Activated T-cell treated with anti-CD3 and anti-CD28 coated beads, Interleukin-2, amount 50 U/mL, for 72 hours (primary cell): Measurements from ENCODE around the gene QKI. TPM values are rescaled to one million over a fixed set of nuclear protein-coding genes. Genes with fewer than 3 reads are reported as not detected.

ENCODE experiments used
- ATAC-seq, 2 donors: fragments of 150-1000 bp; cut with Tn5 transposase; replicated peaks in 1 of 2; 2 replicates each; pipeline ENCODE4 v1.10.0; 2021; ENCODE audit warnings: moderate library complexity in 2 of 2, mild to moderate bottlenecking in 1 of 2
- DNase-seq, 2 donors: peaks; one replicate each; pipeline ENCODE4 v3.0.0; 2021 to 2022; ENCODE audit warnings: mixed read lengths in 1 of 2
- H3K27ac Mint-ChIP-seq: one replicate; pipeline ENCODE4 v1.8.0; 2022; ENCODE audit warnings: mild to moderate bottlenecking, moderate library complexity, mixed read lengths
- H3K27me3 Mint-ChIP-seq: one replicate; pipeline ENCODE4 v1.8.0; 2022; ENCODE audit warnings: low read depth, mixed read lengths
- H3K36me3 Mint-ChIP-seq, 2 donors: one replicate each; pipeline ENCODE4 v1.8.0; 2022; ENCODE audit warnings: mixed read lengths in 2 of 2, mild to moderate bottlenecking in 1 of 2; ENCODE audit not compliant: insufficient read depth in 2 of 2
- H3K4me1 Mint-ChIP-seq: one replicate; pipeline ENCODE4 v1.8.0; 2022; ENCODE audit warnings: low read depth, mixed read lengths
- H3K4me3 Mint-ChIP-seq, 2 donors: one replicate each; pipeline ENCODE4 v1.8.0; 2022; ENCODE audit warnings: mild to moderate bottlenecking in 2 of 2, mixed read lengths in 2 of 2, moderate library complexity in 2 of 2
- H3K9me3 Mint-ChIP-seq, 2 donors: one replicate each; pipeline ENCODE4 v1.8.0; 2022; ENCODE audit warnings: mixed read lengths in 2 of 2
- total RNA-seq, 2 donors: library from RNA; stranded (reverse); gene quantifications; one replicate each; pipeline ENCODE4 v1.2.3, GENCODE V29; 2022

The QKI gene
- total RNA-seq, 2 donors from 2014 or later = 62.0 to 64.2 TPM

- Mint-ChIP-seq H3K9me3 (no peaks in the 10 kb centered on the region), H3K27ac (no peak overlapping the region), H3K27me3 (no peaks in the 10 kb centered on the region), H3K4me3 (no peak overlapping the region), H3K36me3 (peaks cover 0 to 3% of the 10 kb centered on the region in 2 donors), H3K4me1 (peaks cover 22% of the 10 kb centered on the region)
- ATAC-seq (no peak), DNase-seq (no peak)
These were observed 6.0 kb upstream of the QKI start for GRCh38 chr6:163408352-163408991.

- ATAC-seq (no peak), DNase-seq (no peak)
- no peaks in the 10 kb centered on the region for H3K27me3 Mint-ChIP-seq
- H3K4me3 Mint-ChIP-seq = no peak overlapping the region
- no peak overlapping the region for H3K27ac Mint-ChIP-seq
- H3K4me1 Mint-ChIP-seq = peaks cover 20% of the 10 kb centered on the region
- peaks cover 2 to 3% of the 10 kb centered on the region in 2 donors for H3K36me3 Mint-ChIP-seq
- H3K9me3 Mint-ChIP-seq = no peaks in the 10 kb centered on the region
These were observed 4.8 kb upstream of the QKI start for GRCh38 chr6:163409712-163410111.

GRCh38 chr6:163412341-163412740 is 2.2 kb upstream of the QKI start:
- Mint-ChIP-seq H3K27ac (no peak overlapping the region), H3K4me3 (peak overlapping the region; percentile 76 to 94)

GRCh38 chr6:163412801-163413344 is 1.6 kb upstream of the QKI start:
- no peaks in the 10 kb centered on the region for H3K9me3 Mint-ChIP-seq
- ATAC-seq = no peak
- peaks cover 2 to 7% of the 10 kb centered on the region in 2 donors for H3K36me3 Mint-ChIP-seq
- peaks cover 26% of the 10 kb centered on the region for H3K4me1 Mint-ChIP-seq
- peak overlapping the region; percentile 65 for H3K27ac Mint-ChIP-seq
- no peak for DNase-seq
- H3K27me3 Mint-ChIP-seq = no peaks in the 10 kb centered on the region
- H3K4me3 Mint-ChIP-seq = peak overlapping the region; percentile 76 to 94

More at GRCh38 chr6:163412341-163412740, 2.2 kb upstream of the QKI start:
- no peak for DNase-seq
- Mint-ChIP-seq H3K36me3 (peaks cover 2 to 7% of the 10 kb centered on the region in 2 donors), H3K27me3 (no peaks in the 10 kb centered on the region), H3K9me3 (no peaks in the 10 kb centered on the region), H3K4me1 (peaks cover 21% of the 10 kb centered on the region)
- ATAC-seq = no peak

- H3K27me3 Mint-ChIP-seq = no peaks in the 10 kb centered on the region
- peaks cover 2 to 7% of the 10 kb centered on the region in 2 donors for H3K36me3 Mint-ChIP-seq
- H3K4me1 Mint-ChIP-seq = peaks cover 31% of the 10 kb centered on the region
- ATAC-seq (peak; percentile 64 to 69), DNase-seq (peak; percentile 89 to 94)
- H3K9me3 Mint-ChIP-seq = no peaks in the 10 kb centered on the region
- peak overlapping the region; percentile 87 for H3K27ac Mint-ChIP-seq
- peak overlapping the region; percentile 76 to 94 for H3K4me3 Mint-ChIP-seq
These were observed 987 bp upstream of the QKI start for GRCh38 chr6:163413345-163414116.

GRCh38 chr6:163414946-163415619 is 565 bp downstream of the QKI start:
- H3K36me3 Mint-ChIP-seq = peaks cover 2 to 7% of the 10 kb centered on the region in 2 donors
- no peaks in the 10 kb centered on the region for H3K27me3 Mint-ChIP-seq
- peaks cover 47% of the 10 kb centered on the region for H3K4me1 Mint-ChIP-seq
- H3K9me3 Mint-ChIP-seq = no peaks in the 10 kb centered on the region
- H3K4me3 Mint-ChIP-seq = peak overlapping the region; percentile 61 to 63
- no peak overlapping the region for H3K27ac Mint-ChIP-seq
- ATAC-seq = peak in 1 of 2 donors; percentile 48
- peak in 1 of 2 donors; percentile 24 for DNase-seq

GRCh38 chr6:163415620-163416556 is 1.4 kb downstream of the QKI start:
- Mint-ChIP-seq H3K4me3 (peak overlapping the region; percentile 98 to 100), H3K27me3 (no peaks in the 10 kb centered on the region), H3K4me1 (peaks cover 52% of the 10 kb centered on the region), H3K27ac (peak overlapping the region; percentile 98), H3K9me3 (no peaks in the 10 kb centered on the region), H3K36me3 (peaks cover 2 to 7% of the 10 kb centered on the region in 2 donors)
- DNase-seq (peak; percentile 42 to 51), ATAC-seq (no peak)

- ATAC-seq = no peak
- H3K27ac Mint-ChIP-seq = peak overlapping the region; percentile 98
- H3K4me3 Mint-ChIP-seq = peak overlapping the region; percentile 98 to 100
- DNase-seq = peak; percentile 30 to 33
- peaks cover 51% of the 10 kb centered on the region for H3K4me1 Mint-ChIP-seq
- H3K36me3 Mint-ChIP-seq = peaks cover 2 to 3% of the 10 kb centered on the region in 2 donors
- H3K27me3 Mint-ChIP-seq = no peaks in the 10 kb centered on the region
- H3K9me3 Mint-ChIP-seq = no peaks in the 10 kb centered on the region
These were observed 2.2 kb downstream of the QKI start for GRCh38 chr6:163416557-163417253.

- Mint-ChIP-seq H3K27ac (no peak overlapping the region), H3K36me3 (peaks cover 2 to 3% of the 10 kb centered on the region in 2 donors), H3K27me3 (no peaks in the 10 kb centered on the region), H3K4me1 (peaks cover 50% of the 10 kb centered on the region), H3K4me3 (peak overlapping the region; percentile 98 to 100), H3K9me3 (no peaks in the 10 kb centered on the region)
- ATAC-seq = no peak
- DNase-seq = no peak
These were observed 3.1 kb downstream of the QKI start for GRCh38 chr6:163417595-163417994.

GRCh38 chr6:163418311-163419029 is 4.0 kb downstream of the QKI start:
- Mint-ChIP-seq H3K9me3 (no peaks in the 10 kb centered on the region), H3K4me3 (peak overlapping the region; percentile 33 to 67), H3K27ac (peak overlapping the region; percentile 82), H3K36me3 (peaks cover 2 to 3% of the 10 kb centered on the region in 2 donors), H3K4me1 (peaks cover 56% of the 10 kb centered on the region), H3K27me3 (no peaks in the 10 kb centered on the region)
- ATAC-seq = no peak
- DNase-seq = no peak
